Heart right ventricle (tissue), 16 donors: ENCODE data around the gene TMEM132D. TPM values are rescaled to one million over a fixed set of nuclear protein-coding genes. Genes with fewer than 3 reads are reported as not detected.

ENCODE experiments used
- ATAC-seq, 8 donors: fragments of 200-7000 bp; cut with Tn5 transposase; one replicate each; pipeline ENCODE4 v1.9.1; 2020; ENCODE audit warnings: mild to moderate bottlenecking in 8 of 8, moderate library complexity in 8 of 8, moderate number of reproducible peaks in 1 of 8
- DNase-seq, 2 donors: peaks; one replicate each; pipeline ENCODE4 v3.0.0-alpha.2; 2020
- H3K27ac ChIP-seq, 10 donors: fragments of 200-600 bp; sonication (generic) in 2 of 10; one replicate each; pipeline versions ENCODE4 v1.5.0 to v1.8.0; 2020 to 2022; ENCODE audit warnings: mild to moderate bottlenecking in 3 of 10
- H3K27me3 ChIP-seq, 7 donors: fragments of 200-600 bp; one replicate each; pipeline ENCODE4 v1.8.0; 2021 to 2022; ENCODE audit warnings: mild to moderate bottlenecking in 2 of 7
- H3K36me3 ChIP-seq, 9 donors: fragments of 200-600 bp; sonication (generic) in 1 of 9; one replicate each; pipeline versions ENCODE4 v1.5.0 to v1.8.0; 2020 to 2022; ENCODE audit warnings: mild to moderate bottlenecking in 2 of 9
- H3K4me1 ChIP-seq, 9 donors: fragments of 200-600 bp; sonication (generic) in 1 of 9; one replicate each; pipeline versions ENCODE4 v1.5.0 to v1.8.0; 2020 to 2022; ENCODE audit warnings: mild to moderate bottlenecking in 4 of 9
- H3K4me3 ChIP-seq, 10 donors: fragments of 200-600 bp; sonication (generic) in 2 of 10; one replicate each; pipeline versions ENCODE4 v1.5.0 to v1.8.0; 2020 to 2022; ENCODE audit warnings: mild to moderate bottlenecking in 7 of 10, moderate library complexity in 2 of 10
- H3K9me3 ChIP-seq, 11 donors: fragments of 200-600 bp in 10 of 11; sonication (generic) in 2 of 11; one replicate each; pipeline versions ENCODE4 v1.5.0 to v1.8.0; 2013 to 2022; ENCODE audit warnings: mild to moderate bottlenecking in 2 of 11, control low read depth in 1 of 11, moderate library complexity in 1 of 11
- WGBS, 2 donors: extraction: QIAGEN DNeasy Blood & Tissue Kit; methylation state at CpG; one replicate each; pipeline ENCODE4 v1.1.7; 2013; ENCODE audit warnings: inconsistent platforms in 1 of 2; 5-methylcytosine and 5-hydroxymethylcytosine counted together
- intact Hi-C, 10 donors: fragments of 100-400 bp; cut with DNase I; formaldehyde crosslinking; loops; one replicate each; pipeline versions ENCODE4 v1.11.1 to v1.14.2; 2022
- polyA plus RNA-seq, 2 donors: library from polyadenylated mRNA; stranded (reverse); fragments of 200-250 nt; gene quantifications; one replicate each; pipeline ENCODE4 v1.2.3, GENCODE V29; 2013
- total RNA-seq, 10 donors: library from RNA; stranded (reverse); fragmentation: NEBNext Ultra II Directional in 3 of 10; extraction: Animal tissue kit (Norgen Biotek cat#: 25700) in 3 of 10; gene quantifications; one replicate each; pipeline versions ENCODE4 v1.2.1 to v1.2.4, GENCODE V29; 2021 to 2023
- TF ChIP-seq, protein P1 (sequence below), 9 donors: fragments of 200-600 bp; sonication (generic) in 2 of 9; IDR thresholded peaks; one replicate each; pipeline versions ENCODE4 v1.5.0 to v1.8.0; 2021 to 2022; ENCODE audit warnings: antibody characterized with exemption in 9 of 9, mild to moderate bottlenecking in 5 of 9, moderate library complexity in 1 of 9
- donor health status: Arrhythmogenic right ventricular cardiomyopathy.
- donor health status: ischemic (EF 13 %, LVEDD 7.1; RV severe dilation, severe dysfunction).
- donor health status: healthy with polysubstance abuse.
- donor health status: DM: no; HTN: yes; CAD: no.
- donor health status: DM: no; HTN: no; CAD: no.
- donor health status: ischemic (EF 25% LVEDD 6.9; RV normal size, moderate dysfunction).
- donor health status: ischemic (EF 25% LVEDD 5.7; RV mildly dilated, moderate dysfunction).
- donor health status: healthy.
- donor health status: DM: yes; HTN: yes; CAD: no.
- donor health status: Ischemic cardiomyopathy.
- donor health status: ischemic (EF 35%, LVEDD 5.7; RV mildly dilated, moderate dysfunction).
- donor health status: nonischemic (EF 11% LVEDD 7.7; RV severe dilation, severe dysfunction).
- donor health status: DM: yes; HTN: yes; CAD: no.
- donor health status: PGD.
- donor health status: ischemic (EF 29% LVEDD 5.4; RV normal size, mild dysfunction).
- donor health status: nonischemic (EF 23%, LVEDD 6.1; RV moderate dilation, normal function).

Gene TMEM132D
- total and polyA plus RNA-seq, 12 donors: not detected

DNA sequence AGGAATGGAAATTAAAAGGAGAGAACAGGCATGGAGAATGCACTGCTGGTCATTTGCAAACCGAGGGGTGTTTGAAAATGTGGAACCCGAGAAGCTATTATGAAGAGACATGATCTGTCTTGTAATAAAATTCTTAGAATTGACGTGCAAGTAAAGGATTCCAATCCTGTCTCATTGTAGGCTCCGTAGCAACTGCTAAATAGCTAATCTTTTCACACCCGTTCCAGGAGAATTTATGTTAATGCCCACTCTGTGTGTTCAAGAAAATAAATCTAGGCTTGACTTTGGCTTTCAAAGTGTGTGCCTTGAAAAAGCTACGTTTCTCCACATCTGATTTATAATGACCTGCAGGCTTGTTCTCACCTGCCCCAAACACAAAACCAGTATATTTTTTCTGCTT, 669.6 kb downstream of the TMEM132D start:
- intact Hi-C loops: no loop called here

DNA sequence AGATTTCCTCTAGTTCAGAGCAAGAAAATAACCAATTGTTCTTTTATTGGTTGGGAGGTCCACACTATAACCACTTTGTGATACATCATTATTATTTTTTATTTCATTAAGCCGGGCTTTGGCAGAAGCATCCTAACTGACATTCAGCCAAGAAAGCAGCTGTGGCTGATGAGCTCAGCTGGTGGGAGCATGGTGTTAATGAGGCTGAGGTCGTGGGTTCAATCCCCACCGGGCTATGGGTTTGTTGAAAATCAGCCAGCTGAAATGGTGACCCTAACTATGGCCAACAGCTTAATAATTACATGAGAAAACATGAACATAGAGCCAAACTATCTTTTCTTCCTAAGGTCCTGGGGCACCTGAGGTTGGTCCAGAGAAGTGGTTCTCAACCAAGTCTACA, 672.3 kb downstream of the TMEM132D start:
- intact Hi-C loops: no loop called here
- DNase-seq (no peak), ATAC-seq (no peak)
- Histone ChIP-seq H3K9me3 (peaks cover 0 to 6% (median 0%) of the 10 kb centered on the region in 11 donors), H3K4me1 (no peaks in the 10 kb centered on the region), H3K4me3 (no peak overlapping the region), H3K27ac (no peak overlapping the region), H3K27me3 (peaks cover 0 to 7% (median 0%) of the 10 kb centered on the region in 7 donors), H3K36me3 (no peaks in the 10 kb centered on the region)
- TF ChIP-seq, protein P1, sequence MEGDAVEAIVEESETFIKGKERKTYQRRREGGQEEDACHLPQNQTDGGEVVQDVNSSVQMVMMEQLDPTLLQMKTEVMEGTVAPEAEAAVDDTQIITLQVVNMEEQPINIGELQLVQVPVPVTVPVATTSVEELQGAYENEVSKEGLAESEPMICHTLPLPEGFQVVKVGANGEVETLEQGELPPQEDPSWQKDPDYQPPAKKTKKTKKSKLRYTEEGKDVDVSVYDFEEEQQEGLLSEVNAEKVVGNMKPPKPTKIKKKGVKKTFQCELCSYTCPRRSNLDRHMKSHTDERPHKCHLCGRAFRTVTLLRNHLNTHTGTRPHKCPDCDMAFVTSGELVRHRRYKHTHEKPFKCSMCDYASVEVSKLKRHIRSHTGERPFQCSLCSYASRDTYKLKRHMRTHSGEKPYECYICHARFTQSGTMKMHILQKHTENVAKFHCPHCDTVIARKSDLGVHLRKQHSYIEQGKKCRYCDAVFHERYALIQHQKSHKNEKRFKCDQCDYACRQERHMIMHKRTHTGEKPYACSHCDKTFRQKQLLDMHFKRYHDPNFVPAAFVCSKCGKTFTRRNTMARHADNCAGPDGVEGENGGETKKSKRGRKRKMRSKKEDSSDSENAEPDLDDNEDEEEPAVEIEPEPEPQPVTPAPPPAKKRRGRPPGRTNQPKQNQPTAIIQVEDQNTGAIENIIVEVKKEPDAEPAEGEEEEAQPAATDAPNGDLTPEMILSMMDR (IDR thresholded peaks at IDR 0.05): no peak
- 61 to 69% methylated on average over 3 of the region's 3 CpGs for WGBS, 2 donors

More for the DNA sequence above, 669.6 kb downstream of the TMEM132D start:
- peaks cover 0 to 7% (median 0%) of the 10 kb centered on the region in 7 donors for H3K27me3 ChIP-seq
- H3K4me3 ChIP-seq: no peak overlapping the region
- ATAC-seq: no peak
- no peak for DNase-seq
- H3K36me3 ChIP-seq: no peaks in the 10 kb centered on the region
- 48 to 59% methylated on average over 6 of the region's 6 CpGs for WGBS, 2 donors
- peaks cover 0 to 9% (median 0%) of the 10 kb centered on the region in 11 donors for H3K9me3 ChIP-seq
- TF ChIP-seq, protein P1 (IDR thresholded peaks at IDR 0.05): no peak
- no peak overlapping the region for H3K27ac ChIP-seq
- H3K4me1 ChIP-seq: no peaks in the 10 kb centered on the region

DNA sequence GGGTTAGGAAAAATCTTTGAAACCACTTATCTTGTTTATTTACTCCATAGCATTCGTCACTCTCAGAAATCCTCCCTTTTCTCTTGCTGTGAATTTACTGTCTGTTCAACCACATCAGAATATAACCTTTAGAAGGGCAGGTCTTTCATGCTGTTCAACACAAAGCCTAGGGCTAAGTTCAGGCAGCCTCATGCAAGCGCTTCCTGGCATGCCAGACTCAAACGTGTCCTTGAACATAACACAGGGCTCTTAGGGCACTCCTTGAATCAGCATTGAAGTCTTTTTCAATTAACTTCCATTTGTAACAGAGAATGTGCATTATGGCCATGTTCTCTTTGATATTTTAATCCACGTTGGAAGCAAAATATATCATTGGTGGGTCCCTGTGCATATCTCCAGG, 672.8 kb downstream of the TMEM132D start:
- no peak overlapping the region for H3K4me3 ChIP-seq
- H3K27ac ChIP-seq: no peak overlapping the region
- no peaks in the 10 kb centered on the region for H3K4me1 ChIP-seq
- H3K27me3 ChIP-seq: peaks cover 0 to 7% (median 0%) of the 10 kb centered on the region in 7 donors
- intact Hi-C loops: no loop called here
- peaks cover 0 to 6% (median 0%) of the 10 kb centered on the region in 11 donors for H3K9me3 ChIP-seq
- ATAC-seq (no peak), DNase-seq (no peak)
- H3K36me3 ChIP-seq: no peaks in the 10 kb centered on the region
- WGBS, 2 donors: 68 to 72% methylated on average over 4 of the region's 4 CpGs
- TF ChIP-seq, protein P1 (IDR thresholded peaks at IDR 0.05): no peak

DNA sequence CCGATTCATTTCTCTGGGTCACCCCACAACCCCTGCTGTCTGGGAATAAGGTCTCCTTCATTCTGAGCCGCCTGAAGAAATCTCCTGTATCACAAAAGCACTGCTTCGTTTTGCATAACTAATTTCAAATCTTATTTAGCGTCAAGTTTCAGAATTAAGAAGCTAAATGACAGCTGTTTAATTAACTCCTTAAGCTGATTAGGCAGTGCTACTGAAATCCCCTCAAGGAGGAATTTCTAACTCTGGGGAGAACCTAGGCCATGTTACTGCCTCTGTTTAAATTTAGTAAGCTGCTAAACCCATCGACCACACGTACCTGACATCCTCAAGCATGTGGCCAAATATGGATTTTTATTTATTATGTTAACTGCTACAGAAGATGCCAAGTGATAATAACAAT, 677.0 kb downstream of the TMEM132D start:
- TF ChIP-seq, protein P1 (IDR thresholded peaks at IDR 0.05): no peak
- DNase-seq (no peak), ATAC-seq (no peak)
- Histone ChIP-seq H3K9me3 (peaks cover 0 to 6% (median 0%) of the 10 kb centered on the region in 11 donors), H3K4me3 (no peak overlapping the region), H3K27me3 (peaks cover 0 to 9% (median 0%) of the 10 kb centered on the region in 7 donors), H3K4me1 (no peaks in the 10 kb centered on the region), H3K27ac (no peak overlapping the region), H3K36me3 (no peaks in the 10 kb centered on the region)
- intact Hi-C loops: no loop called here
- 57 to 65% methylated on average over 6 of the region's 6 CpGs for WGBS, 2 donors
